Measurements from ENCODE around the gene SNX9.

SNX9 gene

DNA sequence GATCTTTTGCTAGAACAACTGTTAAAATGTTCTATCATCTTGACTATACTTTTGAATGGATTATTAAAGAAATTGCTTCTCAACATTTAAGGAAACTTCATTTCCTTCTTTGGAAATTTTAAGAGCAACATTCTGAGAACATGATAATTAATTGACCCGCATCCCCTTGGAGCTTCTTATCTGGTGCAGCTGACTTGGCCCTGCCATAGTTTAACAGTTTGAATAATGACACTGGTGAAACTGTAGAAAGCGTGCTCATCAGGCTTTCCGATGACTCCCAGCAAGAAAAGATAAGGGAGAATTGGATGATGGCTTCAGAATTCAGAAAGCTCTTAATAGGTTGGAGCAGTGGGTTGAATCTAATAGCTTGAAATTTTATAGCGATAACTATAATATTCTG, 38.1 kb downstream of the SNX9 start:
- no peak for DNase-seq

- DNase-seq = no peak
Measured at GRCh38 chr6:157861814-157862213, 38.8 kb downstream of the SNX9 start.

DNA sequence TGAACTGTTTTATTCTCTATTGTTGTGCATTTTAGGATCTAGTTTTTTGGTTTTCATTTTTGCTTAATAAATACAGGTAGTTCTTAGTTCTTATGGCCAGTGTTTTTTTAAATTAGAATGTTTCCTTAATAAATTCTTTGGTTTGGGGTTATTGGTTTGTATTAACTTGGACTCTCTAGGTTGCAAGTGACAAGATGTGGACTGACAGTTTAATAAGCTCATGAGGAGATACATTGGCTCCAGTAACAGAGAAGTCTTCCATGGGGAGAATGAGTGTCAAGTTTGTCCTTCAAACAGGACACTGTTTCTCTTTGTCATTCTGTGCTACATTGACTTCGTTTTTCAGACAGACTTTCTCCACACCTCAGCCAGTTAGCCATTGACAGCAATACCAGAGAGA, 39.7 kb downstream of the SNX9 start:
- DNase-seq = no peak

GRCh38 chr6:157864185-157864761, 41.2 kb downstream of the SNX9 start:
- DNase-seq = no peak

DNA sequence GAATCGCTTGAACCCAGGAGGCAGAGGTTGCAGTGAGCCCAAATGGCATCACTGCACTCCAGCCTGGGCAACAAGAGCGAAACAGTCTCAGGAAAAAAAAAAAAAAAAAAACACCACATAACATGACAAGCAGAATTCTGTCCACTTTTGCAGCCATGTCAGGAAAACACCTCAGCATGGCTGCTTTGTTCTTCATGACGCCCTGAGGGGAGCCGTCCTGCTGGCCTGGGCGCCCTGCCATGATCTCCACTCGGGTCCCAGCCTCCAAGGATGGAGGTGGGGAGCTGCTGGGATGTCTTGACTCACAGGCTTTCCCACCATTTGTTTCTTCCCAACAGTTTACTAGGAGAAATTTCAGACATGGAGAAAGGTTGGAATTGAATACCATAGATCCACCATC, 42.2 kb downstream of the SNX9 start:
- DNase-seq = no peak

GRCh38 chr6:157867155-157867559, 44.1 kb downstream of the SNX9 start:
- DNase-seq = no peak

GRCh38 chr6:157867981-157868380, 44.9 kb downstream of the SNX9 start:
- DNase-seq = no peak

DNA sequence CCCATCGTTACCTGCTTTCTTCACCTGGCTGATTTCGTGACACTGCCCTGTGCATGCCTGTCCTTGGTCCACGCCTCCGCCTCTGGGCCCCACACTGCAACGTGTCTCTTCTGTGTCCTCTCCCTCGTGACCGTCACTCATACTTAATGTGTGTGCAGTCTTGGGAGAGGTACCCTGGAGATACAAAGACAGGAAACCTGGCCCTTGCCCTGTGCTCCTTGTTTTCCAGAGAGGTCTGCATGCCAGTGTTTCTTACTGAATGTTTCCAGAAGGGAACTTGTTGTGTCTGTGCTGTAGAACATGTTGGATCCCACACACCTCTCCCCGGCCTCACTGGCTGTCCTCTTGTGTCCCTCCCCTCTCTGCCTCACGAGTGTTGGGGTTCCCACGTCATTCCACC, 45.8 kb downstream of the SNX9 start:
- no peak for DNase-seq

DNA sequence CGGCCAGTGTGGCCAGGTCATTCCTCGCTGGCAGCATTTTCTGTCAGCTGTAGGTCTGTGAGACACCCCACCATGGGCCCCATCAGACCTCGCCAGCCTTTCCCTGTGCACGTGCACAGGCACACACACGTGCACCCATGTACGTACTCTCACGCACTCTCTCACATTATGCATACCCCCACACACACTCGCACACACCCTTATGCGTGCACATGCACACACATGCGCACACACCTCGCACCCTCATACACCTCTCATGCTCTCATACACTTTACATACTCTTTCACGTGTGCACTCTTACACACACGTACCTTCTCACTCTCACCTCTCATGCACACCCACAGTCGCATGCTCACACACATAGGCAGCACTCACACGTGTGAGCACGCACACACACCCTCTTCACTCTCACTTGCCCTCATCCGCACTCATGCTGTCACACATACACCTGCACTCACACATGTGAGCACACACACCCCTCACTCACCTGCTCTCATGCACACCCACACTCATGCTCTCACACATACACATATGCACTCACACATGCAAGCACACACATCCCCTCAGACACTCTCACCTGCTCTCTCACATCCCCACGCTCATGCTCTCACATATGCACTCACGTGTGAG, 46.7 kb downstream of the SNX9 start:
- no peak for DNase-seq

- peak; percentile 93 for DNase-seq
Measured at GRCh38 chr6:157873735-157874344, 50.8 kb downstream of the SNX9 start.

DNA sequence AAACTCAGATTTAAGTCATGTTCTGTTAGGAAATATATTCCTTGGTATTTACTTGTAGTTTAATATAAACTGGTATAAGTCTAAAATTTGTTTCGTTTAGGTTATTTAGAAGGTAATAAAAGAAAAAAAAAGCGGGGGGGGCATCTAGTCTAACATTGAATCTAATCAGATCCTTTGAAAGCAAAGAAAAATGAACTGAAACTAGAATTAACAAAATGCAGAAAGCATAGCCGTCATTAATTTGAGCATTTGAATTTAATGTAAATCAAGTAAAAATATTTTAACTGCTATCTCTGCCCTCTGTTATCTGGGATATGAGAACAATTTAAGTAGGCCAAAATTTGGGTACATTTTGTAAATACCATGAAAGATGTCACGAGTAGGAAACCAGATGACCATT, 54.1 kb downstream of the SNX9 start:
- DNase-seq = no peak

DNA sequence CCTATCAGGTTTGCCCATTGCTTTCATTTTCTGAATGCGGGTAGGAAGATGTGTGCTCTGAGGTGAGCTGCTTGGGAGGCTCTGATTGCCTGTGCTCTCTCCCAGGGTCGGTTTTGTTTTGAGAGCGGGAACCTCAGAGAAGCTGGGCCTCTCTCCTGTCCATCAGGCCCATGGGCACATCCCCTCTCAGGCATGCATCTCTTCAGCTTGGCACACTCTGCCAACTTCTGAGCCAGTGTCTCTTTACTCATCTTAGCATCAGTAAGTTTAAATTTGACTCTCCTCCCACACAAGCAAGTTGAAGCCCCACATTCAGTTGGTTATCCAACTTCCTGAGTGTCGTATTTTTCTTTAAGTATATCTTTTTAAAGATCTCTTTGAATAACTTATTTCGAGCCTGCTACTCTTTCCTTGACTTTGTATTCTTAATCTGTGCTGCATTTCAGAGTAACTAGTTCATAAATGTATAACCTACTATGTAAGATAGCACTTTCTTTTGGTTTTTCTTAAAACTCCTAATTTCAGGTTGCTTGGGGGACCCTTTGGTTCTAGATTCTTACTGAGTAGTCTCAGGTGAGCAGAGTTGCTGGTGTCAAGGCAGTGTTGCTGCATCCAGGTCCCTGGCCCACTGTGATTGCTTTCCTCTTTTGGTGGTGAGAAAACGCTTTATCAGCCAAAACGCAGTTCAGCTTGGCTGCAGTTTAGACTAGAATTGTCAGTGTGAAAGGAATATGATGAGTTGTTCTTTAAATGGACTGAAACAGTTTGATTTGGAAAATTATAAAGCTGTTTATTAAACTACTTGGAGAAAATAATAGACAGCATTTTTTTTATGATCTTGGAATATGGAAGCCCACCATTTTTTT, 54.8 kb downstream of the SNX9 start:
- no peak for DNase-seq

DNA sequence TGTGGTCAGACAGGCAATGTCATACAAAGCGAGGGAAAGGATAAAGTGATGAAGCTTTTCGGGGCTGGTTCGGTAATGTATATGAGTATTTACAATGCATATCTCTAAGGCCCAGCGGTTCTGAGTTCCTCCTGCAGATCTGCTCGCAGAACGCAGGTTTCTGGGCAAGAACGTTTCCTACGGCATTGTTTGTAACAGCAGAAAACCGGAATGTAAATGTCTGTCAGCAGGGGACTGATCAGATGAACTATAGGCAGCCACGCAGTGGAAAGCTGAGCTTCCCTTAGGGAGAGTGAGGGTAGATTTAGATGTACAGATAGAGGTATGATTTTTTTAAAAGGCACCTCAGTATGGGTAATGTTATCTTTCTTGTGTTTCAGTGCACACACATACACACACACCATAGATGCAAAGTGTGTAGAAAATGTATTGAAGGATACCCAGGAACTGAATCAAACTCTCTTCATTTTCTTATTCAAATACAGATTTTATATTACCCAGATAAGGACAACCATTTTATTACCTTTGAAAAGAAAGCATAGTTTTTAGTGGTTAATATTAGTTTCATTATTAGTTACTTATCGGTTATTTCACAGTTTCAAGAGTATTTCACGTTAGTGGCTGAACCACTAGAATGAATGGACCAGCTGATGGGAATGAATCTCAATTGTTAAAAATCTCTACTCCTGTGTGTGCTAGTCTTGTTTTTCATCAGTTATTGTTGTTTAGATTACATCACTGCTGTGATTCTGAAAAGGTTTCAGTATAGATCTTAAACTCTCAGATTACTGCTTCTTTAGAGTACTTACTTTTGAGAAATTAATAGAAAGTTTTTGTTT, 56.2 kb downstream of the SNX9 start:
- DNase-seq = no peak

- no peak for DNase-seq
Measured at GRCh38 chr6:157879873-157880254, 56.8 kb downstream of the SNX9 start.

GRCh38 chr6:157880534-157880933, 57.5 kb downstream of the SNX9 start:
- no peak for DNase-seq

- no peak for DNase-seq
Measured at GRCh38 chr6:157881342-157881741, 58.3 kb downstream of the SNX9 start.

DNA sequence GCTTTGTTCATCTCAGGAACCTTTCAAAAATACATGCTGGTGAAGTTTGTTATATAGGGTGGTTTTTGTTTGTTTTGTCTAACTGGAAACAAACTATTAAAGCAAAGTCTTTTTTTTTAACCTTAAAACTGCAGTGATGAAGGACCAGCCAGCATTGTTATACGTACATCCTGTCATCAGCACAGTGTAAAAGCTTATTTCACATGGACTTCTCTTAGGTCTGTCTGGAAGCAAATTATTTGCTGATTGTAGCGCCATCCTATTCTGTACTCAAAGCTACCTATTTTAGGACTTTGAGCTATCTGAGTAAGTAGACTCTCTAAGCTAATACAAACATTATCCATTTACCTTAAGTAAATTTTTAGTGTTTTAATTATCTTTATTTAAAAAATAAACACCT, 61.7 kb downstream of the SNX9 start:
- DNase-seq = no peak

DNA sequence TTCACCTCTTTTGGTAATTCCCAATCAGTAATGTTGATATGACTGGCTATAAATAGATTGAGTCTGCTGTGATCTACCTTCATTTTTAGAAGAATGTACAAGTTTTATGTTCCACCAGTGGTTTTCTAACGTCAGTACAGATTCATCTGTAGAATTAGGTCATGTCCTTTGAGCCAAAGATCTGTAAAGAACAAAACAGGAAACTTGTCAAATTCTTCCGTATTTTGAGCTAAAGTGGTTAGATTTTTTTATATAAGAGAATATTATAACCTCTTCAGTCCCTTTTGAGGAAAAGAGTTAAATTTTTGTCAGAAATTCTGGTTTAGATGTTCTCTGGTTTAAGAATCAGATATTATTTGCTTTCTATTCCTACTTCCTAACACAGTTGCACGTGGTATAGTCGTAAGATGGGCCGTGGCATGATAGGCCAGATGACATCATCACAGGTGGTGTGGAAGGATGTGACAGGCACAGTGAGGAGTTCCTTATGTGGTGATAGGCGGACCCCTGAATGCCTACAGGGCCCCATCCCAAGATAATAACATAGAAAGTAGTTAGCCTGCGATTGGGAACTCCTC, 62.3 kb downstream of the SNX9 start:
- peak; percentile 81 for DNase-seq

GRCh38 chr6:157885876-157886275, 62.8 kb downstream of the SNX9 start:
- DNase-seq = peak; percentile 64

GRCh38 chr6:157887892-157888291, 64.8 kb downstream of the SNX9 start:
- no peak for DNase-seq

DNA sequence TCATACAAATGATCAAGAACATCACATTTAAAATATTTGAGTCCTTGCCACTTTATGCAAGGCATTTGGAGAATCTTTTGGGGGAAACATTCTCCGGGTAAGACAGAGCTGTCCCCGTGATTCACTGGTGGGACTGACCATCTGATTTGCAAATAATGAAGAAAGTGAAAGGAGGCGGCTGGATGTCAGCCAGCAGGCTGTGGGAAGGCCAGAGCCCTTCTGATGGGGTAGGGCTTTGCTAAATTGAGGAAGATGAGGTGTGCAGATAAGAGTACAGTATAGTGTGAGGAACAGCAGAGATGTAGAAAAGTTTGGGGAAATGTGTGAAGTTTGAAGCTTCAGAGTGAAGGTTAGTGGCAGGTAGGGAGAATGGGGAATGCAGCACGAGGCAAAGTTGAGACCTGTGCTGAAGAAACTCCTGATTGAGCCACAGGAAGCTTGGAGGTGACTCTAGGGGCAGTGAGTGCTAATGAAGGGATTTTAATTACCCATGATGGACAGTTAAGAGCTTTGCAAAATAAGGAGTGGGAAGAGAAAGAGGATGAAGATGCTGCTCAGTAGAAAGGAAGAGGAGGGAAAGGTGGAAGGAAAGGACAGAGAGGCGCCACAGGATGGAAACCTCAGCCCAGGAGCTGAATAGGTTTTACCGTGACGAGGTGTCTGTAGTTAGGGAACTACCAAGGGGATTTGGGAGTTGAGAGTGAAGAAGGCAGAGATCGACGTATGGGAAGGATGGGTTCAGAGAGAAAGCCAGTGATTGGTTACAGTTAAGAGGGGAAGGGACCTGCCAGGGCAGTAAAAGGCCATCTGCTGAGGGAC, 68.7 kb downstream of the SNX9 start:
- DNase-seq = no peak
